GM06990 (cell line): ENCODE measurements around the gene ZBTB17.

Experiments used
- DNase-seq: peaks from one replicate; pipeline ENCODE4 v3.0.0-alpha.2; 2011; ENCODE audit not compliant: insufficient read length; ENCODE audit errors: extremely low read depth
- H3K27me3 ChIP-seq: replicated peaks from 2 replicates; pipeline ENCODE4 v1.6.0; 2011; ENCODE audit warnings: low read length; ENCODE audit not compliant: control insufficient read depth, insufficient read depth
- H3K36me3 ChIP-seq: 2 replicates; pipeline ENCODE4 v1.5.1; 2011; ENCODE audit warnings: low read length; ENCODE audit not compliant: control insufficient read depth, insufficient read depth
- H3K4me3 ChIP-seq: replicated peaks from 2 replicates; pipeline ENCODE4 v1.5.1; 2011; ENCODE audit warnings: low read depth, mild to moderate bottlenecking, control low read depth, low read length
- TF ChIP-seq, protein P1 (sequence below): IDR thresholded peaks from 2 replicates; pipeline ENCODE4 v1.5.1; 2011; ENCODE audit warnings: low read length, control low read depth, mild to moderate bottlenecking, inconsistent platforms; ENCODE audit not compliant: insufficient read depth, poor library complexity, severe bottlenecking

ZBTB17 gene

DNA sequence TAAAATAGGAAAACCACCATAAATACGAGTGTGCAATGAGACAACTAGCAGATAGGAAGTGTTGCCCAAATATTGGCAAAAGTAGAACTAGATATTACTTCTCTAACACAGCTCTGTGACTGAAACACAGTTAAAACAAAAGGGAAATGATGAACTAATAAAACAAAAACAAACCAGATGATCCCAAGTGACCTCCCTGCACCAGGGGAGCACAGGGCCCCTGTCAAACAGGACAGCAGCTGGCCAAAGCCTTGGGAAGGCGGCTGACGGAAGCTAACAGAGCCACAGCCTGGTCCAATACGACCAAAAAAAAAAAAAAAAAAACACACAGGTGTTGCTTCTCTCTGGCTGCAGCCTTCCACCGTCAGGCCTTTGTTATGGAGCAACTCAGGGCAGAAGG is 17.8 kb downstream of the ZBTB17 start:
- Histone ChIP-seq H3K36me3 (peaks cover 4% of the 10 kb centered on the region), H3K27me3 (no peaks in the 10 kb centered on the region), H3K4me3 (no peak overlapping the region)
- TF ChIP-seq, protein P1, sequence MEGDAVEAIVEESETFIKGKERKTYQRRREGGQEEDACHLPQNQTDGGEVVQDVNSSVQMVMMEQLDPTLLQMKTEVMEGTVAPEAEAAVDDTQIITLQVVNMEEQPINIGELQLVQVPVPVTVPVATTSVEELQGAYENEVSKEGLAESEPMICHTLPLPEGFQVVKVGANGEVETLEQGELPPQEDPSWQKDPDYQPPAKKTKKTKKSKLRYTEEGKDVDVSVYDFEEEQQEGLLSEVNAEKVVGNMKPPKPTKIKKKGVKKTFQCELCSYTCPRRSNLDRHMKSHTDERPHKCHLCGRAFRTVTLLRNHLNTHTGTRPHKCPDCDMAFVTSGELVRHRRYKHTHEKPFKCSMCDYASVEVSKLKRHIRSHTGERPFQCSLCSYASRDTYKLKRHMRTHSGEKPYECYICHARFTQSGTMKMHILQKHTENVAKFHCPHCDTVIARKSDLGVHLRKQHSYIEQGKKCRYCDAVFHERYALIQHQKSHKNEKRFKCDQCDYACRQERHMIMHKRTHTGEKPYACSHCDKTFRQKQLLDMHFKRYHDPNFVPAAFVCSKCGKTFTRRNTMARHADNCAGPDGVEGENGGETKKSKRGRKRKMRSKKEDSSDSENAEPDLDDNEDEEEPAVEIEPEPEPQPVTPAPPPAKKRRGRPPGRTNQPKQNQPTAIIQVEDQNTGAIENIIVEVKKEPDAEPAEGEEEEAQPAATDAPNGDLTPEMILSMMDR = no peak
- no peak for DNase-seq

DNA sequence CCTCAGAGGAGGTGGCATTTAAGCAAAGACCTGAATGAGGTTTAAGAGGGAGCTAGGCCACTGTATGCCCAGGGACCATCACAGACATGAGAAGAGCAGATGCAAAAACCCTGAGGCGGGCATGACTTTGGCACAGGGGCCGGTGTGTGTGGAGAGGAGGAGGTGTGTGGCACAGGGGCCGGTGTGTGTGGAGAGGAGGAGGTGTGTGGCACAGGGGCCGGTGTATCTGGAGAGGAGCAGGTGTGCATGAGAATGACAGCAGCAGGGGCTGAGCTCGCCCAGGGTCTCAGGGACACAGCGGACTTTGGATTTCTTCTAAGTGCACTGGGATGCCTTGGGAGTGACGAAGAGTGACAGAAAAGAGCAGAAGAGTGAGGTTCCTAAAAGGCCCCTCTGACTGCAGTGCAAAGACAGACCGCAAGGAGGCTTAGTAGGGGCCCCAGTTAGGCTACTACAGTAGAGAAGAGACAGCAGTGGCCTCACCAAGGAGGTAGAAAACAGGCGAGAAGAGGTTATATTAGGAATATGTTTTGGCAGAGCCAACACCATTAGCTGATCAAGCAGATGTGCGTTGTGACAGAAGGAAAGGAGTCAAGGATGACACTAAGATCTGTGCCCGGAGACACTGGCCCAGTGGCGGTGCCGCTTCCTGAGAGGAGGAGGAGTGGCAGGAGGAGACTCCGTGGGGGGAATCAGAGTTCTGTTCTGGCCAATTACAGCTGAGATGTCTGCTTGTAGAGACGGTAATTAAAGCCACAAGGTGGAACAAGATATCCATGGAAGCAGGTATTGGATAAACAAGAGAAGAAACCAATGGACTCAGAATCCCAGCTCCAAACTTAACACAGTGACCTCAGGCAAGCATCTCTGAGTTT is 18.4 kb downstream of the ZBTB17 start:
- Histone ChIP-seq H3K27me3 (no peaks in the 10 kb centered on the region), H3K4me3 (no peak overlapping the region), H3K36me3 (peaks cover 4% of the 10 kb centered on the region)
- DNase-seq = no peak
- TF ChIP-seq, protein P1 = no peak

DNA sequence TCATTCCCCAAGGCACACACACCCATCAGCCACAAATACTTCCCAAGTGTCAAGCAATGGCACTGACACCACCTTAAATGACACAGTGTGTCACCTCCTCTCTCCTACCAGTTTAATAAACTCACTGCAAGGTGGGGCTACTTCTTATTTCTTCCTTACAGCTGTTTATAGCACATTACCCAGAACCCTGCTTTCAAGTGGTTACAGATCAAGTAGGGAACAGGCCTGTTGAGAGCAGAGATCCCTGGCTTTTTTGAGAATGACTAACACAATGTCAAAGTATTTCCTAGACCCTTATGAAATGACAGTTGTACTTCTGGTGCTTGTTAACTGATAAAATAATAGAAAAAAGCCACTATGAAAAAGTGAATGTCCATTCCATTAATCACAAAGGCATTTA is 19.8 kb downstream of the ZBTB17 start:
- DNase-seq = no peak
- no peaks in the 10 kb centered on the region for H3K27me3 ChIP-seq
- TF ChIP-seq, protein P1 = no peak
- H3K36me3 ChIP-seq = peaks cover 2% of the 10 kb centered on the region
- H3K4me3 ChIP-seq = no peak overlapping the region

DNA sequence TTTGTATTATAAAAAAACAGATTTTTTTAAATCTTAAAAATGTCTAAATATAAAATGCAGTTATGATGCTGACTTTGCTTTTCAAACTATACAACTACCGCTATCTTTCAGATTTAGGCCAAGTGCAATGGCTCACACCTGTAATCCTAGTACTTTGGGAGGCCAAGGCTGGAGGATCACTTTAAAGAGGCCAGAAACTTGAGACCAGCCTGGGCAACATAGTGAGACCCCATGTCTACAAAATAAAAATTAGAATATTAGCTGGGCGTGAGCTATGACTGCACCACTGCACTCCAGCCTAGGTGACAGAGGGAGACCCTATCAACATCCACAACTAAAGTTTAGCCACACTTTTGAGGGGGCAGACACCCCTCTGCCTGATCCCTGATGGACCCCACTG is 20.3 kb downstream of the ZBTB17 start:
- TF ChIP-seq, protein P1 = no peak
- peaks cover 2% of the 10 kb centered on the region for H3K36me3 ChIP-seq
- no peak overlapping the region for H3K4me3 ChIP-seq

DNA sequence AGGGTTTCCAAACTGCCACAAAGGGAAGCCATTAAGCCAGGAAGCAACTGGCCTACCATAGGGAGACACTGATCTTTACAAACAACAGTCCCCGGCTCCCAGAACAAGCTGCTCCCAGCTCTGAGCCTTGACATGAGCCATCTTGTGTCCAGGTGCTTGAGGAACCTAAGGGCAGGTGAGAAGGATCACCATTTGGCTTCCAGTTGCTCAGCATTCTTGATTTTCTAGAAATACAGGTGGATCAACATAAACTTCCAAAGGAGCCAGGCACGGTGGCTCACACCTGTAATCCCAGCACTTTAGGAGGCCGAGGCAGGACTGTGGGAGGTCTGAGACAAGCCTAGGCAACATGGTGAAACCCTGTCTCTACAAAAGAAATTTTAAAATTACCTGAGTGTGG is 21.6 kb downstream of the ZBTB17 start:
- Histone ChIP-seq H3K27me3 (no peaks in the 10 kb centered on the region), H3K4me3 (no peak overlapping the region), H3K36me3 (peaks cover 2% of the 10 kb centered on the region)
- TF ChIP-seq, protein P1 = no peak
- no peak for DNase-seq

More for the DNA sequence above, 20.3 kb downstream of the ZBTB17 start:
- no peak for DNase-seq
- no peaks in the 10 kb centered on the region for H3K27me3 ChIP-seq
